ENCODE measurements around the gene ERH.

The ERH gene

GRCh38 chr14:69355607-69356281, 42.4 kb downstream of the ERH start:
- no peak for DNase-seq (ENCODE audit: low spot score)

GRCh38 chr14:69355154-69355597, 42.9 kb downstream of the ERH start:
- DNase-seq (ENCODE audit: low spot score), result no peak

DNA sequence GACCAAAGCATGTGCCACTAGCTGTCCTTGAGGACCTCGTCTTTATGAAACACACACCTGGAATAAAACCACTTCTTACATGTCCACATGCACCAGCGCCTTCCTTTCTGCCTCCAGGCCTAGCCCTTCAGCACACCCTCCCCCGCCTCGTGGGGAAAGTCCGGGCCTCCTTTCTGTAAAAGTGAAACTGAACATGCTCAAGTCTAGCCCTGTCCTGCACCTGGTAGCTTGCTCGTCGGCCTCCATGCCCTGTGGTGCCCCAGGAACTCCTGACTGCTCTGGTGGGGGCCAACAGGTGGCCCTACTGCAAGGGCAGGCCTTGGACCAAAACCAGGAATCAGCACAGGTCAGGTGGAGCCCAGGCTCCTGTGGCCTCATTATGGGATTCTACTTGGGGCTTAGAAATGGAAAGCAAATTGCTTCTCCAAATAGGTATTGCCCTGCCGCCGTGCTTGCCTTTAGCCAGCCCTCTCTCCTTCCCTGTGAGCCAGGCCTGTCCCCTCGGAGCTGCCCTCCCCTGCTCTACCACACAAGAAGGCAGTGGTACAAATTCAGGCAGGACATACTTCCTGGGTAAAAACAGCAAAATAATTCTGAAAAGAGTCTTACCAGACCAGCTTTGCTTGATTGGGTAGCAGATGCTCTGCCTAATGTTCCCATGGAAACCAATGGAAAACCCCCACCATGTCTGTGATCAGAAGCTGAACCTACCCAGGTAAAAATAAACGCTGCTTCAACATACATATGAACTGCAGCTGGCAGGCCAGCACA, 43.5 kb downstream of the ERH start:
- no peak for DNase-seq (ENCODE audit: low spot score)

DNA sequence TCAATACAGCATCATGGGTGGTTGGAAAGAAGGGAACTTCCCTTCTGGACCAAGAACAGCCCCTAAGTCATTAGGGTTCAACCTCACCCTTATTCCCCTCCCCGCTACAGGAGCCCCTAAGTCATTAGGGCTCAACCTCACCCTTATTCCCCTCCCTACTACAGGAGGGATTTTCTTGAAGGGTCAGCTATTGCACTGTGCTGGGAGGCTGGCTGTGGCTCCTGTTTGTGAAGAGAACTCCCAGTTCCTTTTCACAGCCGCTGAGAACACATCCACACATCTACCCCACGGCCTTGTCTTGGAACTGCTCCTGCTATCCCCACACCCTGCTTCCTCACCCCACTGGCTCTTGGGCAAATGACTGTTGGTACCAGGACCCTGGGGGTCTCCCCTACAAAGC, 44.9 kb downstream of the ERH start:
- no peak for DNase-seq (ENCODE audit: low spot score)

GRCh38 chr14:69351911-69352310, 46.2 kb downstream of the ERH start:
- DNase-seq (ENCODE audit: low spot score), result no peak

- no peak for DNase-seq (ENCODE audit: low spot score)
Measured at GRCh38 chr14:69351385-69351784, 46.7 kb downstream of the ERH start.

GRCh38 chr14:69350892-69351291, 47.2 kb downstream of the ERH start:
- no peak for DNase-seq (ENCODE audit: low spot score)

DNA sequence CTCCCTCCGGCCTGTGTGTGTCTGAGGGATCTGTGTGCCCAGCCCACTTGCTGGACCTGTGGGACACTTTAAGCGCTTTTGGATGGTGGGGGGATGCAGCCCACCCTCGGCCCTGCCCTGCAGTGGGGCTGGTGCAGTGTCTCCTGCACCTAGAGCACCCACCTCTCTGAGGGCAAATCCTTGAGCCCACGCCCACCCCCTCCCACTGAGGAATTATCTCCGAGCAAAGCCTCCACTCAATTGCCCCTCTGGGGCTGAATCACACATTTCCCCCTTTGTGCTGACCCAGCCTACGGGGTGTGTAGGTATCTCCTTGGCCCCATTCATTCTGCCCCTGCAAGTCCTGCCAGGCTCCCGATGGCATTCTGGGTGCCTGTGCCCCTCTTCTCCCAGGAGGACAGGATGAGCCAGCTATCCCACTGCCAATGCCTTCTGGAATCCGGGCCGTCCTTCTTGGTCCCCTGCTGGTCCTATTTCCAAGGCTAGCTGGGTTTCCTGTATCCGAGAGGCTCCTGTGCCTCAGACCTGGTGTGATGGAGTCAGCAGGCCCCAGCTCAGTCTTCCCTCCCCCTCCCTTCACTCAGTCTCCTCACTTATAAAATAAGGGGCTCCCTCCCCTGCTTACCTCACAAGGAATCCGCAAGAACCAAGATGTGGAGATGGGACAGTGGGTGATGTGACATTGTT, 48.9 kb downstream of the ERH start:
- DNase-seq (ENCODE audit: low spot score), result no peak

- DNase-seq (ENCODE audit: low spot score), result no peak
Measured at GRCh38 chr14:69346710-69347109, 51.4 kb downstream of the ERH start.

DNA sequence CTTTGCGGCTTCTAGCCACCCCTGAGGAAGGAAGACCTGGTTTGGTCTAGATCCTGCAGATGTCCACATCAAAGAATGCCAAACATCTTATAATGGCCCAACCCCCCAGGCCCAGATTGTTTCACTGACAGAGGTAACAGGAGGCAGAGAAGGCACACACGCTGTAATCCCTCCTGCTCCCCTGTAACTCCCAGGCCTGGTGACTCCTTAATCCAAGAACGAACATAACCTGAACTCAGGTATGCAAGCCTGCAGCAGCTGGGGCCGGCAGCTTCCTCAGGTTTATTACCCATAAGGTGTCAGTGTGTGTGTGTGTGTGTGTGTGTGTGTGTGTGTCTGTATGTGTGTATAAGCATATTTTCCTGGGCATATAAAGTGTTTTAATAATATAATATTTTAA, 52.7 kb downstream of the ERH start:
- no peak for DNase-seq (ENCODE audit: low spot score)

GRCh38 chr14:69344171-69344570, 53.9 kb downstream of the ERH start:
- DNase-seq (ENCODE audit: low spot score), result no peak

DNA sequence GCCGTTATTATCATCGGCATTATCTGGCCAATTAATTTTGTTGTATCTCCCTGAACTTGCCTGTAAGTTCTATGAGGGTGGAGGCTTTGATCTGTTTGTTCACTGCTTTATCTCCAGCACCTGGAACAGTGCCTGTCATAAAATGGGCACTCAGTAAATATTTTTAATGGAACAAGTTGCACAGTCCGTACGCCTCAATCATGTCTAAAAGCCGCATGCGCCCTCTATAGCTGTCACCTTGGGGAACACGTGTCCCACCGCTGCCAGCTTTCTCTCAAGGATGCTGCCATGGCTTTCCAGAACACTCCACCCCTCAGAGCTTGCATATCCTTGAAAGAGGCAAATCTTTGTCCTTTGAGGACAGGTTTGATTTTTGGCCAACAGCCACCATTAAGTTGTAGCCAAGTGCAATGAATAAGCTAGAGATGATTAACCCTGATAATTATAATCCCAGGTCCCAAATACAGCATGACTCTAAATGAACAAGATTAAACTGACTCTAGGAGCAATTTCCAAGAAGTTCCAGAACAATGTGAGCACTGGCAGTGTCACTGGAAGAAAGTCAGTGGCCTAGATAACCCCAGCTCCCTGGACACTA, 55.1 kb downstream of the ERH start:
- no peak for DNase-seq (ENCODE audit: low spot score)

DNA sequence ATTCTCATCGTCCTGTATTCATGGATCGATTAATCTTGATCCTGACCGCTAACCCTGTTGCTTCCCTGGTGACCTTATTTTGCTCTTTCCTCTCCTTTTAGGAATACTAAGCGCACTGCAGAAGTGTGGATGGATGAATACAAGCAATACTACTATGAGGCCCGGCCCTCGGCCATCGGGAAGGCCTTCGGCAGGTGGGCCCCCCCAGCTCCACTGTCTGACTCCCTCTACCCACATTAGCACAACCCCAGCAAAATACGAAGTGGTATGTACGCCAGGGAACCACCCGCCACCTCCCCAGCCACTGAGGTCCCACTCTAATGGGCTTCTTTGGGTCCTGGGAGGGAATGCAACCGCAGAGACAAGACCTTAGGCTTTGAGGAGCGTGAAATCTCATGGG, 58.7 kb downstream of the ERH start:
- DNase-seq (ENCODE audit: low spot score), result no peak

DNA sequence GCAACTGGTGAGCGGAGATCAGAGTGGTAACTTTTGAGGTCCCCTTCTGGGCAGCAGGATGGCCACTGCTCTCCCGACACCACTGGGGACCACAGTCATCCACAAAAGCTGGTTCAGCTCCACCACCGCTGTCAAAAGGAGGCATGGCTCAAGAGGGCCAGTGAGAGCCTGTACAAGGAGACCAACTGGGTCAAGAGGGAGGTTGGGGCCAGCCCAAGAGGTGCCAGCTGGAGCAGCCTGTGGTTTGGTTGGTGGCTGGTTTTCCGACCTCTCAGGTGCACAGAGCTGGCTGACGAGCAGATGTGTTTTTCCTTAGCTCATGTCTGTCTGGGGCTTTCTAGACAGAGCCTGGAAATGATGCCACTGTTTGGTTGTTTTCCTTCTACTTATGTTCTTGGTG, 60.1 kb downstream of the ERH start:
- DNase-seq (ENCODE audit: low spot score), result no peak

DNA sequence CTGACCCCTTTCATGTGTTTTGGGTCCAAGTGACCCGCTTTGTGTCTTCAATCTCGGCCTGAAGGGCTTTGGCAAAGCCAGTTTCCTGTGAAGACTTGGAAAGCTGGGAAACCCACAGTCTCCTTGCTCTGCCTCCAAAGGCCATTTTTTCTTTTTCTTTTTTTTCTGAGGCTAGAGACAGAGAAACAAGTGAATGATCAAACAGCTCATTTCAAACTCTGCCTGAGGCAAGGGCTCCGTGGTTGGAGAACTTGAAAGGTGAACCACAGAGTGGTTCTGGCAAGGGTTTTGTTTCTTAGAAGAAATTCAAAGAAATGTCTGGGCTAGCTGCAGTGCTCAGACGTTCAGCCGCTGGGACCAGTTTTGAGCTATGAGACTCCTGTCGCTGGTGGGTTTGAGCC, 62.7 kb downstream of the ERH start:
- DNase-seq (ENCODE audit: low spot score), result no peak

DNA sequence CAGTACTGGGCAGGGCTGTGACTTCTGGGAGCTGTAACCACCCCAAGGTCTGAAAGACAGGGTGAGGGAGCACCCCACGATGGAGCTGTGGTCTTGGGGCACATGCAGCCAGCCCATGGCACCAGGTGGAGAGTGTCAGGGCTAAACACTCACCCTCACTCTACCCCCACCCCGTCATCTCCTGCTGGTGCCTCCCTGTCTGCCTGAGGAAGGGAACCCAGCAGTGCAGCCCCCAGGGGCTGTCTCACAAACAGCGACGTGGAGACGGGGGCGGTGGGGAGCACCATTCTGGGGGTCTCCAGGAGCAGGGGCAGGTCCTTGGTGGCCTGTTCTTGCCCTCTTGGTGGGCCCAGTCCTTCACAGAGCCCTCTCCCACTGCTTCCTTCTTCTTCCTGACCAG, 63.5 kb downstream of the ERH start:
- no peak for DNase-seq (ENCODE audit: low spot score)

DNA sequence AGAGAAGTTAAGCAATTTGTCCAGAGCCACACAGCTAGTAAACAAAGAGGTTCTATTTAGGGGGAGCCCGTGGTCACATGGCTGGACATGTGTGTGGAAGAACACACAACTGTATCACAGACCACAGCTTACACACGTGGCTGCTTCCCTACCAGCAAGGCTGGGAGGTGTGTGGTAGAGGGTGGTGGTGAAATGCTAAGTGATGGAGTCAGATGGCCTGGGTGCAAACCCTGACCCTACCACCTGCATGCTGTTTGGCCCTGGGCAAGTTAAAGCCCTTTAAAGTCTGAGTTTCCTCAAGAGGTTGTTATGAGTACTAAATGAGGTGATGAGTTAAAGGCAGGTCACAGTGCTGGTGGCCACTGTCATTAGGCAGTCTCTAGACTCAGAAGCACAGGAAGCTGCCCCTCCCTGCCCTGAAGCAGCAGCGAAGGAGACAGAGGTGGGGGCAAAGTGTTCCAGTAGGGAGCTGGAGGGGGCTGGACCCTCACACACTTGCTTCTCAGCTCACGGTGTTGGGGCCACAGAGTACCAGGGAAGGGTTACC, 64.2 kb downstream of the ERH start:
- no peak for DNase-seq (ENCODE audit: low spot score)

- DNase-seq (ENCODE audit: low spot score), result no peak
Measured at GRCh38 chr14:69332782-69333395, 65.2 kb downstream of the ERH start.

DNA sequence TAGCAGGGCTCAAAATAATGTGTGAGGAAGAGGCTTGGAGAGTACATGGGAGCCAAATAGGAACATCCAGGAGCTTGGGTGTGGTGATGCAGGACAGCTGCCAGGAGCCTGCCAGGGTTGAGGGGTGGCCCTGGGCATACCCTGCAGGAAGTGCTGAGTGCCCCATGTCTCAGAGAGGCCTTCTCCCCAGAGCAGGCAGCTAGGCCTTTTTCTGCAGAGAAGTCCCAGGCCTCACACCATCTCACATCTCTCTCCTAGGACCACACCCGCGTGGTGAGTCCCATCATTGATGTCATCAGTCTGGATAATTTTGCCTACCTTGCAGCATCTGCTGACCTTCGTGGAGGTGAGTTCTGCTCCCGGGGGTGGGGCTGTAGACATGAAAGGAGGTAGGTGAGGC, 66.9 kb downstream of the ERH start:
- DNase-seq (ENCODE audit: low spot score), result no peak
